Osteoblast (primary cell): Measurements from ENCODE around the gene ABCG1. TPM values are rescaled to one million over a fixed set of nuclear protein-coding genes. Genes with fewer than 3 reads are reported as not detected.
A peak's percentile ranks its signal among the peaks of the same experiment; 100 is the strongest.

Experiments
- DNase-seq: peaks from one replicate; pipeline ENCODE4 v3.0.0; 2011; ENCODE audit warnings: low spot score, mixed read lengths; ENCODE audit not compliant: insufficient read length; ENCODE audit errors: missing footprints
- H2AFZ ChIP-seq: 2 replicates; pipeline ENCODE4 v1.6.0; 2011; ENCODE audit warnings: mild to moderate bottlenecking, low read length
- H3K27ac ChIP-seq: 2 replicates; pipeline ENCODE4 v1.5.1; 2011; ENCODE audit warnings: mild to moderate bottlenecking, low read depth, low read length, moderate library complexity
- H3K27me3 ChIP-seq: 2 replicates; pipeline ENCODE4 v1.6.0; 2012; ENCODE audit warnings: mild to moderate bottlenecking, control low read depth, inconsistent platforms, low read length, moderate library complexity; ENCODE audit not compliant: insufficient read depth
- H3K36me3 ChIP-seq: 2 replicates; pipeline ENCODE4 v1.5.1; 2011; ENCODE audit warnings: mild to moderate bottlenecking, low read length, control low read depth, moderate library complexity; ENCODE audit not compliant: insufficient read depth
- H3K4me1 ChIP-seq: 2 replicates; pipeline ENCODE4 v1.5.1; 2011; ENCODE audit warnings: mild to moderate bottlenecking, low read length, control low read depth, moderate library complexity; ENCODE audit not compliant: insufficient read depth
- H3K4me2 ChIP-seq: 2 replicates; pipeline ENCODE4 v1.6.0; 2011; ENCODE audit warnings: mild to moderate bottlenecking, low read length; ENCODE audit not compliant: insufficient read depth
- H3K4me3 ChIP-seq: fragments of 200-600 bp; sonication (generic); 3 replicates; pipeline ENCODE4 v1.5.1; 2012; ENCODE audit warnings: mild to moderate bottlenecking, low read length, inconsistent platforms; ENCODE audit not compliant: insufficient read depth
- H3K79me2 ChIP-seq: 2 replicates; pipeline ENCODE4 v1.6.0; 2012; ENCODE audit warnings: mild to moderate bottlenecking, low read length, control low read depth, inconsistent platforms; ENCODE audit not compliant: insufficient read depth
- H3K9me3 ChIP-seq: 2 replicates; pipeline ENCODE4 v1.5.1; 2011; ENCODE audit warnings: low read depth, low read length, control low read depth
- H4K20me1 ChIP-seq: 2 replicates; pipeline ENCODE4 v1.6.0; 2012; ENCODE audit warnings: mild to moderate bottlenecking, low read length, control low read depth; ENCODE audit not compliant: insufficient read depth
- total RNA-seq: library from RNA; depleted of rRNA; stranded (reverse); fragments of >200 nt; gene quantifications from 2 replicates; pipeline ENCODE4 v1.2.3, GENCODE V29; 2012
- TF ChIP-seq, protein P1 (sequence below): IDR thresholded peaks from 2 replicates; pipeline ENCODE4 v1.5.1; 2011; ENCODE audit warnings: mild to moderate bottlenecking, low read depth, low read length, moderate library complexity; ENCODE audit errors: extremely low read depth

The ABCG1 gene
- total RNA-seq, 1 donor = 0.72 TPM

DNA sequence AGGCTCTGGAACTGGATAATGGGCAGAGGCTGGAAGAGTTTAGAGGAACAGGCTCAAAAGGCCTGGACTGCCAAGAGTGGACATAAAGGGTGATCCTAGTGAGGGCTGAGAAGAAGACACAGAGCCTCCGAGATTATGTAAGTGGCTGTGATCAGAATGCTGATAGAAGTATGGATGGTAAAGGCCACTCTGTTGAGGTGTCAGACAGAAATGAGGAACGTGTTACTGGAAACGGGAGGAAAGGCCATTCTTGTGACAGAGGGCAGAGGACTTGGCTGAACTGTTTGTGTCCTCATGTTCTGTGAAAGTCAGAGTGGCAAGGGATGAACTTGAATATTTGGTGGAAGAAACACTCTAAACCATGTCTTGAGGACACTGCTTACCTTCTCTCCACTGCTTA, 6.7 kb upstream of the ABCG1 start:
- Histone ChIP-seq H3K27ac (no peak overlapping the region), H3K79me2 (no peaks in the 10 kb centered on the region), H4K20me1 (no peaks in the 10 kb centered on the region), H2AFZ (no peak overlapping the region), H3K4me2 (no peak overlapping the region), H3K36me3 (no peaks in the 10 kb centered on the region), H3K9me3 (no peaks in the 10 kb centered on the region), H3K27me3 (no peaks in the 10 kb centered on the region), H3K4me3 (no peak overlapping the region), H3K4me1 (no peaks in the 10 kb centered on the region)
- TF ChIP-seq, protein P1, sequence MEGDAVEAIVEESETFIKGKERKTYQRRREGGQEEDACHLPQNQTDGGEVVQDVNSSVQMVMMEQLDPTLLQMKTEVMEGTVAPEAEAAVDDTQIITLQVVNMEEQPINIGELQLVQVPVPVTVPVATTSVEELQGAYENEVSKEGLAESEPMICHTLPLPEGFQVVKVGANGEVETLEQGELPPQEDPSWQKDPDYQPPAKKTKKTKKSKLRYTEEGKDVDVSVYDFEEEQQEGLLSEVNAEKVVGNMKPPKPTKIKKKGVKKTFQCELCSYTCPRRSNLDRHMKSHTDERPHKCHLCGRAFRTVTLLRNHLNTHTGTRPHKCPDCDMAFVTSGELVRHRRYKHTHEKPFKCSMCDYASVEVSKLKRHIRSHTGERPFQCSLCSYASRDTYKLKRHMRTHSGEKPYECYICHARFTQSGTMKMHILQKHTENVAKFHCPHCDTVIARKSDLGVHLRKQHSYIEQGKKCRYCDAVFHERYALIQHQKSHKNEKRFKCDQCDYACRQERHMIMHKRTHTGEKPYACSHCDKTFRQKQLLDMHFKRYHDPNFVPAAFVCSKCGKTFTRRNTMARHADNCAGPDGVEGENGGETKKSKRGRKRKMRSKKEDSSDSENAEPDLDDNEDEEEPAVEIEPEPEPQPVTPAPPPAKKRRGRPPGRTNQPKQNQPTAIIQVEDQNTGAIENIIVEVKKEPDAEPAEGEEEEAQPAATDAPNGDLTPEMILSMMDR = no peak
- no peak for DNase-seq

DNA sequence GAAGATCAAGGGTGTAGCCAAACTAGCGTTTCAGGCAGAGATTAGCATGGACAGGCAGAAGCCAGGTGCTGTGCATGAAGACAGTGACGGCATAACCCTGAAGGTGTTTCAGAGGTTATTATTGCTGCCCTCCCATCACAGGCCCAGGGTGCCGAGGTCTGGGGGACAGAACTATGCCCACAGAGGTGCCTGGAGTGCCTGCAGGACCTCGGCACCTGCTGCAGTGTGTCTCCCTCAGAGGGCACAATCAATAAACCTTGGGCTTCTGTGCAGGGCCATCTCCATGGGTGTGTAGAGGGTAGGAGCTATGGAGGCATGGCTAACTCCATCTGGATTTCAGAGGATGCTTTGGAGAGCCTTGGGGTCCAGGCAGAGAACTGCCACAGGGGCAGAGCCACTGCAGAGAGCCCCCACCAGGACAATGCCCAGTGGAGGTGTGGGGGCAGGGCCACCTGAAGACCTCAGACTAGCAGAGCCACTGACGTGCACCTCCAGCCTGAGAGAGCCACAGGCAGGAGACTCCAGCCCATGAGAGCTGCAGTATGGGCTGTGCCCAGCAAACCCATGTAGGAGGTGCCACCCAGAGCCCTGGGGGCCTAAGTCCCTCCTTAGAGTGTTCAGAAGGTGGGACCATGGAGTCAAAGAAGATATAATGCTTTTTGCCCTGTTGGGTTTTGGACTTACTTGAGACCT, 5.7 kb upstream of the ABCG1 start:
- Histone ChIP-seq H2AFZ (no peak overlapping the region), H3K4me2 (no peak overlapping the region), H3K27ac (no peak overlapping the region), H4K20me1 (no peaks in the 10 kb centered on the region), H3K9me3 (no peaks in the 10 kb centered on the region), H3K4me3 (no peak overlapping the region), H3K27me3 (peaks cover 5% of the 10 kb centered on the region), H3K4me1 (no peaks in the 10 kb centered on the region), H3K36me3 (no peaks in the 10 kb centered on the region), H3K79me2 (no peaks in the 10 kb centered on the region)
- TF ChIP-seq, protein P1 = no peak
- peak; percentile 67 for DNase-seq

DNA sequence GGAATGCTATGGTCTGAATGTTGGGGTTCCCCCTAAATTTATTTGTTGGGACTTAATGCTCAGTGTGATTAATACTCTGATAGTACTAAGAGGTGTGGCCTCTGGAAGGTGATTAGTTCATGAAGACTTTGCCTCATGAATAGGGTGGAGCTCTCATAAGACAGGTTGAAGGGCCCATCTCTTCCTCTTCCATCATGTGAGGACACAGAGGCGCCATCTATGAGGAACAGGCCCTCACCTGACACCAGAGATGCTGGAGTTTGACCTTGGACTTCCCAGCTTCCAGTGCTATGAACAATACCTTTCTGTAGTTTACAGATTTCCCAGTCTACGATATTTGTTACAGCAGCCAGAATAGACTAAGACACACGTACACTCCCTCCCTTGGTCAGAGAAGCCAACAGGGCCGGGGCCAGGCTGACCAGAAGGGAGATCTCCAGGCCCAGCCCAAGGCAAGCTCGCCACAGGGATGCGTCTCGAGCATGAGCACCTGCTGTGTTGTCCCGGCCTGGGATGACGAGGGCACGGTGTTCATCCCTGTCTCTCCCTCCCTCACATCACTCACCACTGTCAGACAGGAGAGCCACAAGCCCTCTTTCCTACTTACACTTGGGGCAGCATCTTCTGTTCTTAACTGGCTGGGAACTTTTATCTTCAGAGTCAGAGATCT, 4.7 kb upstream of the ABCG1 start:
- no peak overlapping the region for H2AFZ ChIP-seq
- H3K79me2 ChIP-seq = no peaks in the 10 kb centered on the region
- no peaks in the 10 kb centered on the region for H3K4me1 ChIP-seq
- H3K27ac ChIP-seq = no peak overlapping the region
- DNase-seq = no peak
- H3K4me3 ChIP-seq = no peak overlapping the region
- no peaks in the 10 kb centered on the region for H3K9me3 ChIP-seq
- peaks cover 13% of the 10 kb centered on the region for H3K27me3 ChIP-seq
- TF ChIP-seq, protein P1 = no peak
- H3K4me2 ChIP-seq = no peak overlapping the region
- H3K36me3 ChIP-seq = no peaks in the 10 kb centered on the region
- no peaks in the 10 kb centered on the region for H4K20me1 ChIP-seq

DNA sequence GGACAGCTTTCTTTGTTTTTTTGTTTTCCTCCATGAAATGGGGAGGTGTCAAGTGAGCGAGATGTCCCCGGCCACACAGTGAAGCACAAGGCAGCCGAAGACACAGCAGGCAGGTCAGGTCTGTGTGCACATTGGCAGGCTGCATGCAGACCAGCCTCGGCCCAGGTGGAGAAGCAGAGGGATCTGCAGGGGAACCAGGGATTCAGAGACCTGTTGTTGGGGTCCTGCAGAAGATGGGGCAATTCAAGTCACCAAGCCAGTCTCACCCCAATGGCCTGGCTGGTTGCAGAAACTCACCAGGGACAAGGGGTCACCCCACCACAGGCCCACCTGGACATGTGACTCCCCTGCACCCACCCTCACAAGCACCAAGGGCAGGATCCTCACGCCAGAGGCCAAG, 4.0 kb upstream of the ABCG1 start:
- no peak overlapping the region for H3K4me2 ChIP-seq
- no peak overlapping the region for H2AFZ ChIP-seq
- no peaks in the 10 kb centered on the region for H3K9me3 ChIP-seq

More for the DNA sequence above, 4.0 kb upstream of the ABCG1 start:
- no peak overlapping the region for H3K4me3 ChIP-seq
- no peaks in the 10 kb centered on the region for H3K36me3 ChIP-seq
- DNase-seq = no peak
- H3K79me2 ChIP-seq = no peaks in the 10 kb centered on the region
- H4K20me1 ChIP-seq = no peaks in the 10 kb centered on the region
- H3K4me1 ChIP-seq = no peaks in the 10 kb centered on the region
- no peak overlapping the region for H3K27ac ChIP-seq
- peaks cover 19% of the 10 kb centered on the region for H3K27me3 ChIP-seq
- TF ChIP-seq, protein P1 = no peak
